K562 (cell line): Measurements from ENCODE around the gene DEFB108B. TPM values are rescaled to one million over a fixed set of nuclear protein-coding genes. Genes with fewer than 3 reads are reported as not detected.
"Not testable (repeated sequence)": the region's sequence is repeated elsewhere in the genome, so short reads cannot be mapped to it uniquely, and the experiment has no call there.

ENCODE experiments used
- ATAC-seq: fragments of 200-7000 bp; cut with Tn5 transposase; 3 replicates; pipeline ENCODE4 v1.9.1; 2020; ENCODE audit warnings: moderate library complexity
- BruUV-seq: library from RNA; stranded (reverse); fragments of 400-500 nt; replicated peaks from 2 replicates; lab custom pipeline; 2021; lab: Mats Ljungman, UMichigan
- CTCF ChIA-PET: fragments of 300-600 bp; formaldehyde crosslinking; extraction: SDS; loops from one replicate; lab custom pipeline; 2021; ENCODE audit warnings: low intra/inter-chr PET ratio; lab: Yijun Ruan, JAX
- POLR2A ChIA-PET: fragments of 300-600, 350-650 bp; sonication (Branson Sonifier 250); formaldehyde crosslinking; extraction: SDS; loops from one replicate; lab custom pipeline; 2021; ENCODE audit warnings: antibody characterized with exemption, inconsistent platforms; lab: Yijun Ruan, JAX
- DNase-seq, 4 experiments: peaks; one replicate each; pipeline versions ENCODE4 v3.0.0 to v3.0.0-alpha.2; 2011 to 2018; ENCODE audit warnings: low spot score in 3 of 4, mixed read lengths in 3 of 4; ENCODE audit errors: extremely low read depth in 1 of 4
- FAIRE-seq: peaks from 2 replicates; lab custom pipeline; 2011; peaks lifted over from hg19 to GRCh38; lab: Jason Lieb, UNC
- H2AFZ ChIP-seq: 2 replicates; pipeline ENCODE4 v1.6.0; 2011; ENCODE audit warnings: low read depth, low read length, control low read depth, inconsistent platforms
- H3K27ac ChIP-seq: fragments of 200-600 bp; 3 replicates; pipeline ENCODE4 v1.8.0; 2011; ENCODE audit warnings: low read depth, mild to moderate bottlenecking, control low read depth, inconsistent platforms, low read length, moderate library complexity, mixed read lengths; ENCODE audit errors: extremely low read depth
- H3K27me3 ChIP-seq, 2 experiments: fragments of 300-600 bp in 1 of 2; 2 replicates in 1 of 2; 3 replicates in 1 of 2; pipeline versions ENCODE4 v1.6.0 to v1.8.0; 2011; ENCODE audit warnings: inconsistent platforms in 2 of 2, low read length in 2 of 2, mild to moderate bottlenecking in 1 of 2, mixed read lengths in 1 of 2, moderate library complexity in 1 of 2; ENCODE audit not compliant: control insufficient read depth in 2 of 2, insufficient read depth in 2 of 2
- H3K36me3 ChIP-seq: fragments of 300-600 bp; 3 replicates; pipeline ENCODE4 v1.8.0; 2011; ENCODE audit warnings: mild to moderate bottlenecking, low read length, inconsistent platforms; ENCODE audit not compliant: control insufficient read depth, insufficient read depth
- H3K4me1 ChIP-seq, 2 experiments: fragments of 200-600 bp in 1 of 2; replicated peaks in 1 of 2; 2 replicates in 1 of 2; 3 replicates in 1 of 2; pipeline versions ENCODE4 v1.5.1 to v1.8.0; 2011; ENCODE audit warnings: inconsistent platforms in 2 of 2, low read length in 2 of 2, mild to moderate bottlenecking in 1 of 2, mixed read lengths in 1 of 2, moderate library complexity in 1 of 2; ENCODE audit not compliant: control insufficient read depth in 2 of 2, insufficient read depth in 2 of 2
- H3K4me2 ChIP-seq: 2 replicates; pipeline ENCODE4 v1.6.1; 2011; ENCODE audit warnings: low read length, control low read depth, inconsistent platforms, mixed read lengths; ENCODE audit not compliant: insufficient read depth
- H3K4me3 ChIP-seq: fragments of 200-600 bp; sonication (generic), shearing (Covaris generic); 2 replicates; pipeline ENCODE4 v1.5.1; 2016; ENCODE audit warnings: control low read depth, inconsistent platforms
- H3K79me2 ChIP-seq: fragments of 200-600 bp; 3 replicates; pipeline ENCODE4 v1.8.0; 2011; ENCODE audit warnings: low read length, inconsistent platforms; ENCODE audit not compliant: control insufficient read depth, insufficient read depth
- H3K9ac ChIP-seq, 2 experiments: 2 replicates each; pipeline versions ENCODE4 v1.6.0 to v1.6.1; 2011; ENCODE audit warnings: low read depth in 2 of 2, low read length in 2 of 2, control low read depth in 1 of 2, inconsistent platforms in 1 of 2, mild to moderate bottlenecking in 1 of 2, mixed read lengths in 1 of 2; ENCODE audit not compliant: insufficient read depth in 1 of 2
- H3K9me1 ChIP-seq: one replicate; pipeline ENCODE4 v1.6.0; 2011; ENCODE audit warnings: inconsistent platforms, mild to moderate bottlenecking, low read length, moderate library complexity; ENCODE audit not compliant: control insufficient read depth, insufficient read depth
- H3K9me3 ChIP-seq: replicated peaks from 2 replicates; pipeline ENCODE4 v1.5.1; 2011; ENCODE audit warnings: low read depth, low read length, inconsistent platforms; ENCODE audit not compliant: control insufficient read depth, insufficient read depth
- H4K20me1 ChIP-seq: replicated peaks from 2 replicates; pipeline ENCODE4 v1.6.1; 2011; ENCODE audit warnings: low read length, inconsistent platforms, mixed read lengths; ENCODE audit not compliant: control insufficient read depth, insufficient read depth
- C11orf30 ChIP-seq: fragments of 450-650 bp; IDR thresholded peaks from 2 replicates; pipeline ENCODE4 v1.6.1; 2016; ENCODE audit warnings: low read depth, mild to moderate bottlenecking
- MAFF ChIP-seq: IDR thresholded peaks from 2 replicates; pipeline ENCODE4 v1.6.1; 2012; ENCODE audit warnings: low read length, improper control_type of control experiment
- MAFG ChIP-seq: fragments of 450-650 bp; conservative IDR thresholded peaks from 2 replicates; pipeline ENCODE4 v1.6.1; 2016; ENCODE audit warnings: missing genetic modification characterization, missing compliant biosample characterization
- NFE2 ChIP-seq: IDR thresholded peaks from 2 replicates; pipeline ENCODE4 v1.6.1; 2014; ENCODE audit warnings: antibody characterized with exemption, low read depth
- NFE2L1 ChIP-seq: fragments of 450-650 bp; IDR thresholded peaks from 2 replicates; pipeline ENCODE4 v1.6.1; 2016; ENCODE audit warnings: missing genetic modification characterization, low read depth, mild to moderate bottlenecking, missing compliant biosample characterization, moderate library complexity, borderline replicate concordance
- NFYB ChIP-seq: IDR thresholded peaks from 2 replicates; pipeline ENCODE4 v1.6.1; 2011; ENCODE audit warnings: mild to moderate bottlenecking, moderate library complexity; ENCODE audit not compliant: insufficient read length; ENCODE audit errors: extremely low read depth
- ZNF316 ChIP-seq: fragments of 450-650 bp; IDR thresholded peaks from 2 replicates; pipeline ENCODE4 v1.6.1; 2016
- WGBS: fragments of 100-300 bp; shearing (Covaris generic); methylation state at CpG from one replicate; pipeline ENCODE4 v1.1.6; 2016; ENCODE audit warnings: low coverage, mixed read lengths; ENCODE audit not compliant: insufficient coverage; ENCODE audit errors: missing lambda C conversion rate; 5-methylcytosine and 5-hydroxymethylcytosine counted together
- in situ Hi-C: fragments of 300-500 bp; cut with MboI; formaldehyde crosslinking; loops from 4 replicates; pipeline ENCODE4 v1.15.0; 2018; ENCODE audit warnings: inconsistent platforms, mixed read lengths
- intact Hi-C: fragments of 100-400 bp; cut with micrococcal nuclease; formaldehyde crosslinking; loops from 2 replicates; pipeline ENCODE4 v1.14.2; 2022
- polyA plus RNA-seq, 8 experiments: library from polyadenylated mRNA; depleted of rRNA in 4 of 8; stranded (reverse) in 5 of 8; unstranded in 3 of 8; fragments of >200 nt; fragmentation: Nextera tagmentation in 2 of 8; fragmentation: Illumina TruSeq in 1 of 8; extraction: Ambion mirVana in 2 of 8; extraction: Trizol in 1 of 8; gene quantifications; 2 replicates each; pipeline versions ENCODE4 v1.2.1 to v1.2.3, GENCODE V29; 2011 to 2014; ENCODE audit warnings: inconsistent platforms in 1 of 8, missing spikeins in 1 of 8
- total RNA-seq, 7 experiments: library from RNA; depleted of rRNA in 6 of 7; stranded (reverse); fragments of >200 nt in 6 of 7; fragmentation: Illumina TruSeq in 2 of 7; extraction: Trizol in 2 of 7; gene quantifications; 2 replicates each; pipeline versions ENCODE4 v1.2.1 to v1.2.3, GENCODE V29; 2011 to 2021; ENCODE audit warnings: low replicate concordance in 1 of 7

Gene DEFB108B
- total and polyA plus RNA-seq, 9 of the 15 experiments (the other 6 are each of a cell fraction or from before 2014, with no cell fraction given) = not detected

DNA sequence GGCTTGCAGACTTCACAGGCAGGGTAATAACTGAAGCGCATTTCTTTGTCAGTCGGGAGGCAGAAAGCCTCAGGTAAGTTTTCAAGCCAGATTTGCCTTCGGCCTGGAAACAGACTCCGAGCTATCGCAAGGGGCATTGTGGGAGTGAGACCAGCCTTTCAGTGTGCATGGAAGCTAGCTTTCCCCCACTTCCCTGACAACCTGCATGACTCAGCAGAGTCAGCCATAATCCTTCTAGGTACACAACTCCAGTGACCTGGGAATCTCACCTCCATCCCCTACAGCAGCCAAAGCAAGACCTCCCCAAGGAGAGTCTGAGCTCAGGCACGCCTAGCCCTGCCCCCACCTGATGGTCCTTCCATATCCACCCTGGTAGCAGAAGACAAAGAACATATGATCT lies 9.7 kb downstream of the DEFB108B start:
- H3K4me1 ChIP-seq, H3K9me1 ChIP-seq, H3K27me3 ChIP-seq, intact Hi-C loops, H4K20me1 ChIP-seq, H3K27ac ChIP-seq, BruUV-seq, H3K9me3 ChIP-seq, H3K9ac ChIP-seq, in situ Hi-C loops, FAIRE-seq, H3K36me3 ChIP-seq, H3K79me2 ChIP-seq, H3K4me2 ChIP-seq, CTCF ChIA-PET, H3K4me3 ChIP-seq: not testable (repeated sequence)
- TF ChIP-seq MAFF = peak; percentile 39; the same call in 1 of the 2 replicates
- peak; percentile 13; the same call in 1 of the 2 replicates for TF ChIP-seq NFE2L1 (tag)
- peak; percentile 81 for TF ChIP-seq NFE2
- TF ChIP-seq MAFG (tag) = 0 out of 2 replicates have a peak, but pooled peaks have one; percentile 25
- peak; percentile 36; the same call in 1 of the 2 replicates for TF ChIP-seq ZNF316
- TF ChIP-seq C11orf30 = peak; percentile 56
- ATAC-seq (peak; percentile 39; the same call in 1 of the 3 replicates), DNase-seq (peak in 1 of 4 experiments; percentile 4)
- POLR2A ChIA-PET = interaction anchor here (0.7 kb wide), 1 partner anchor 44 kb away, joined by 3 read pairs; no protein-coding TSS in a partner anchor
- H2AFZ ChIP-seq = peak overlapping the region; percentile 22
- WGBS = 64% methylated on average over 6 of the region's 6 CpGs

DNA sequence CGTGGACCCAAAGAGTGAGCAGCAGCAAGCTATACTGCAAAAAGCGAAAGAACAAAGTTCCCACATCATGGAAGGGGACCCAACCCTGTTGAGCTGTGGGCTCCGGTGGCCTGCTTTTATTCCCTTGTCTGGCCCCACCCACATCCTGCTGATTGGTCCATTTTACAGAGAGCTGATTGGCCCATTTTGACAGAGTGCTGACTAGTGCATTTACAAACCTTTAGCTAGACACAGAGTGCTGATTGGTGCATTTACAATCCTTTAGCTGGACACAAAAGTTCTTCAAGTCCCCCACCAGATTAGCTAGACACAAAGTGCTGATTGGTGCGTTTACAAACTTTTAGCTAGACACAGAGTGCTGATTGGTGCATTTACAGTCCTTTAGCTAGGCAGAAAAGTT lies 10.4 kb downstream of the DEFB108B start:
- POLR2A ChIA-PET, DNase-seq, H3K4me3 ChIP-seq, in situ Hi-C loops, H3K4me2 ChIP-seq, H3K27me3 ChIP-seq, FAIRE-seq, H3K79me2 ChIP-seq, H4K20me1 ChIP-seq, H3K27ac ChIP-seq, H3K9me1 ChIP-seq, H3K9me3 ChIP-seq, intact Hi-C loops, H3K9ac ChIP-seq, CTCF ChIA-PET, H3K4me1 ChIP-seq, H2AFZ ChIP-seq, H3K36me3 ChIP-seq, BruUV-seq: not testable (repeated sequence)
- TF ChIP-seq MAFG (tag) (peak; percentile 67), ZNF316 (peak; percentile 90), C11orf30 (peak; percentile 68), NFYB (peak; percentile 64)
- ATAC-seq = peak; percentile 43; the same call in 1 of the 3 replicates
- WGBS = 61% methylated on average over 4 of the region's 4 CpGs
